ENCODE results near the gene ARHGEF10L.

ARHGEF10L gene

DNA sequence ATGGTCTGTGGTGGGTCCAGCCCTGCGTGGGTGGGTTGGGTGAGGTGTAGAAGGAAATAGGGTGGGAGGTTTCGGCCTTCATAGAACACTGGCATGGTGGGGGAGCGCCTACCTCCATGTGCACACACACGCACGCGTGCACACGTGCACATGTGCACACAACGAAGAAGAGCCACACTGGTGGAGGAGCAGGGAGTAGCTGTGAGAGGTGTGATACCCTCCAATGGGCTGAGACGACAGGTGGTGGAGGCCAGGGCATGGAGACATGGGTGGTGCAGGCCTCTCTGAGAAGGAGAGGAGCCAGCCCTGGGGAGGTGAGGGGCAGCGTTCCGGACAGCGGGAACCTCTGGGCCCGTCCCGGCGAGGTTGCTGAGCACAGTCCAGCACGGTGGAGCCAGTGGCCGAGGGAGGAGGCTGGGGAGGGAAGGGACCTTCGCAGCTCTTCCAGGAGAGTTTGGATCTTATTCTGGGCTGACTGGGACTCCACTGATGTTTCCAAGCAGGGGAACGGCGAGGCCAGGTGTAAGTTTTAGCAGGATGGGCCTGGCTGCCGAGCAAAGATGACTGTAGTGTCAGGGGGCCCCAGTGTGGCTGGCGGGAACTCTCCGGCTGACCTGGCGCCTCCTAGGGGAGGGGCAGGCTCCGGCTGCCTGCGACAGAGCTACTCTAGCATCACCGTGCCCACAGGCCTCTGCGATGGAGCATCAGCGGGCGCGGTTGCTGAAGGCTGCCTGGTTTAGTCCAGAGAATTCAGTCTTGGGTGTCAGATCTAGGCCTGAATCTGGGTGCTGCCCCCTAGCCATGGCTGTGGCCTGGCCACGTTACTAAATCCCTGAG is 107.2 kb downstream of the ARHGEF10L start:
- FAIRE-seq (no peak), DNase-seq (ENCODE audit: extremely low spot score, insufficient read length, low read depth) (no peak)

DNA sequence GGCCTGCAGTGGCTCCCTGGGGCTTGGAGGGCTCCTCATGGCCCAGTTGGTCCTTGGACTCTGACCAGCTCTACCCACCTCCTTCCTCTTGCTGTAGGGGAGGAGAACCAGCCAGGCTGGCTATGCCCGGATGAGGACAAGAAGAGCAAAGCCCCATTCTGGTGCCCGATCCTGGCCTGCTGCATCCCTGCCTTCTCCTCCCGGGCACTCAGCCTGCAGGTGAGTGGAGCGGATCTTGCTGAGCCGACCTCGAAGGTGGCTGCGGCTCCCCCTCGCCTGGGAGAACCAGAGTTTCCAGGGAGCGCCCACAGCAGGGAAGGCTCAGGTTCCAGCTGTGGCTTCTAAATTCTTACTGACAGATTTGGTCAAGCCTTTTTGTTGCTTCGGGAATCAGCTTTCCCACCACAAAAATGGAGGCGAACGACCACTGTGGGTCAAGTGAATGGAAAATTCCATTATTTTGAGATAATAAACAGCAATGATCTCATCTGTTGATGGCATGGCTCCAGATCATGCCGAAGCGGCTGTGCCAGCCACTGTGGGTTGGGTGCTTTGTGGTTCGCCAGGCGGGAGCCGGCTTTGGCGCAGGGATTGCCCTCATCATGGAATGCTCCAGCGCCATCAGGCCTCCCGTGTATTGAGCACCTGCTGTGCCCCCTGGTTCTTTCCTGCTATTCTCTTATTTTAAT is 109.1 kb downstream of the ARHGEF10L start:
- no peak for DNase-seq (ENCODE audit: extremely low spot score, insufficient read length, low read depth)
- FAIRE-seq: no peak

DNA sequence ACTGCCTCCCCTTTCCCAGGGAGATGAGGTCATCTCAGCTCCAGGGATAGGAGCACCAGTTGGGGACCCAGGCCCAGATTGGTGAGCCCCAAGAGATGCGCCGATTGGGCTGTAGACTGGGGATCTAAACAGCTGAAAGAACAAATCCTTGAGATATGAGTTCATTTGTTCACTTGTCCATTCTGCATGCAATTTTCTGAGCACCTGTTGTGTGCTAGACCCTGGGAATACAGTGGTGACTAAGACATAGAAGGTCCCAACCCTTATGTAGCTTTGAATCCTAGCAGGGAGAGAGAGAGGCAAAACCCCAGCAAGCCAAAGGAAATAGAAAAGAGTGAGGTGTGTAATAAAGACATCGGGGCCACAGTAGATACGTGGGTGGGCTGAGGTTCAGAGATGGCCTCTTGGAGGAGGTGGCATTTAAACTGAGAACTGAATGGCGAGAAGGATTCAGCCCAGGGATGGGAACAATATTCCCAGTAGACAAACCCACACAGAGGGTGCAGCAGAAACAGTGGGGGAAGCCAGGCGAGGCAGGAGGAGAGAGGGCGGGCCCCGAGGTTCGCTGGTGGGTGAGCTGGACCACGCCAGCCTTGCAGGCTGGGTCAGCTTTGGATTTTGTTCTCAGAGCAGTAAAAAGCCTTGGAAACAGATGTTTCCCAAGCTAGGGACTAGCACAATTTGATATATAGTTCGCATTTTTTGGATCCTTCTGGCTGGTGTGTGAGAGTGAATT is 110.0 kb downstream of the ARHGEF10L start:
- FAIRE-seq (no peak), DNase-seq (ENCODE audit: extremely low spot score, insufficient read length, low read depth) (no peak)

DNA sequence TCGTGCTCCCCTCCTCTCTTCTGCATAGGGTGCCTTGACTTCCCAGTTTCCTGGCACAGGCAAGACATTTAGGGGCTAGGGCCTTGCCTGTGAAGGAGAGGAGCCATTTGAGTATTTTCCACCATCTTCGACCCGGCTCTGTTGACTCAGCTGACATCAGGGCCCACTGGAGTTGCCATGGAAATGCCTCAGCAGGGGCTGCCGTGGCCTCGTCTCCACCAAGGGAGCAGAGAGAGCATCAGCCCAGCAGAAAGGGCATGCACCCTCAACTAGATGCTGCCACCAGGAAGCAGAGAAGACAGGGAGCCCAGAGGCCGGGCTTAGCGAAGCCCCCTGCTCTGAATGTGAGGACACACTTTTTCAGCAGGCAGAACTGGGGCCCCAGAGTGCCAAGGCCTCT is 113.8 kb downstream of the ARHGEF10L start:
- DNase-seq (ENCODE audit: extremely low spot score, insufficient read length, low read depth) (no peak), FAIRE-seq (no peak)

DNA sequence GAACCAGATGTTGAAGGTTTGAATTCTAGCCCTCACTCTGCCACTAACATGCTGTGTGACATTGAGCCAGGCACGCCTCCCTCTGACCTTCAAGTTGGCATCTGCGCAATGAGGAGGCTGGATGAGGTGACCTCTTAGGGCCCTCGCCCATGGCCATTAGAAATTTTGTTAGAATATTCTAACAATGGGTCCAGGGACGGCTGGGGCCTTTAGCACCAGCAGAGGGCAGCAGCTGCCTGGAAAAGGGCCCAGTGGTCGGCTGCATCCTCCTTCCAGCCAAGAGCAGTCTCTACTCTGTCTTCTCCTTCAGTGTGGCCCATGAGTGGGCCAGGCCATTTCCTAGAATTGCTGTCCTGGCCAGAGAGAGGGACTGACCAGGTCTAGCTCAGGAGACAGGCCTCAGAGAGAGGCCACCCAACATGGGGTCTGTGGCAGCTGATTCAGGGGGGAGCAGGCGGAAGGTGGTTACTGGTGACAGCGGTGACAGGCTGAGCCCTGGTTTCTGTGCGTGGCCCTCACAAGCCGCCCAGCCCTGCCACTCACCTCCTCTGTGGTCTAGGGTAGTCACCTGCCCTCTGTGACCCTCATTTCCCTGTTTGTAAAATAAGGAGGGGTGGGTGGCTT is 114.3 kb downstream of the ARHGEF10L start:
- no peak for FAIRE-seq

DNA sequence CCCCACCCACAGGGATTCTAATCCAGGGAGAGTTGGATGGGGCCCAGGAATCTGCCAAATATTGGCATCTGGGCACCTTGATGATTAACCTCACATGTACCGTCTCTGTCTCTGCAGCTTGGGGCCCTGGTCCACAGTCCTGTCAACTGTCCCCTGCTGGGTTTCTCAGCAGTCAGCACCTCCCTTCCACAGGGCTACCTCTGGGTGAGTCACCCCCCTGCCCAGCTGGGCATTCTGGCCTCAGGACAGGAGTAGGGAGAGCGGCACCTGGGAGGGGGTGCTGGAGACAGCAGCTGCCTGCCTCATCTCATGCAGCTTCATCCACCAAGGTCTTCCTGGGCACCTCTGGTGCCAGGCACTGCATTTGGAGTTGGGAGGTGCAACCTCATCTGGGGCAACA is 115.0 kb downstream of the ARHGEF10L start:
- FAIRE-seq (no peak), DNase-seq (ENCODE audit: extremely low spot score, insufficient read length, low read depth) (no peak)

More for the DNA sequence above, 114.3 kb downstream of the ARHGEF10L start:
- DNase-seq (ENCODE audit: extremely low spot score, insufficient read length, low read depth): peak; percentile 23

DNA sequence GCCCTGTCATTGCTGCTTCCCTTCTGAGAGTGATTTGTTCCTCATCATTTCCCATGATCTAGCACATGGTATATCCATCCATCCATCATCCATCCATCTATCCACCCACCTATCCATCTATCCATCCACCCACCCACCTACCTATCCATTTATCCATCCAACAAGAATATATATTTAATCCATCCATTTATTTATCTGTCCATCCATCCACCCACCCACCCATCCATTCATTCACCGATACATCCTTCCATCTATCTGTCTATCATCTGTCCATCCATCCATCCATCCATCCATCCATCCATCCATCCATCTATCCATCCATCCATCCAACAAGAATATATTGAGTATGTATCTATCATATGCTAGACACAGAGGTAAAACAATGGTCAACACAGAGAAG is 115.7 kb downstream of the ARHGEF10L start:
- FAIRE-seq (no peak), DNase-seq (ENCODE audit: extremely low spot score, insufficient read length, low read depth) (no peak)

DNA sequence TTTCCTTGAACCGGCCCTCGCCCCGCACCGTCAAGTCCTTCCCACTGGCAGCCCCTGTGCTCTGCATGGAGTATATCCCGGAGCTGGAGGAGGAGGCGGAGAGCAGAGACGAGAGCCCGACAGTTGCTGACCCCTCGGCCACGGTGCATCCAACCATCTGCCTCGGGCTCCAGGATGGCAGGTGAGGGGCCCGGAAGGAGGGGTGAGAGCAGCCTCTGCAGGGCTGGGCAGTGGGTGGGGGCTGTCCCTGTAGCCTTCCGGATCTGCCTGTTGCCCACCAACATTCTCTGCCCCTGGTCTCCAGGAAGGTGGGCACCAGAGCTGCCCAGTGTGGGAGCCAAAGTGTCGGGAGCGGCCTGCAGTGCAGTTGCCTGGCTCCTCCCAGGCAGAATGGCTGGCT is 116.4 kb downstream of the ARHGEF10L start:
- FAIRE-seq: no peak

DNA sequence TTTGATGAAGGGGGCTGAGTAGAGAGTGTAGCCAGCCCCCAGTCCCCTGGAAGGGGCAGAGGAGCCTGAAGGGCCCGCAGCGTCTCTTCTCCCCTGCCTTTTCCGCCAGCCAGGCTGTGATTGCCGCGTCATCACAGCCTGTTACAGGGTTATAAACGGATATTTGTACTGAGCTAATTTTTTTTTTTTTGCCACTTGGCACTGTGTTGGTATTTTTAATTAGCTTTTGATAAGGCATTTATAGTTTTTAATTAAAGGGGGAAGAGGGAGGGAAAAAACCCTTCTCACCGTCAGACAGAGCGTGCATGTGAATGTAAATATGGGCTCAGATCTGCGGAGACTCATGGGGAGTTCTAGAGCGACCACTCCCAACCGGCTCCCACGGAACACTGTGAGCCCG is 117.9 kb downstream of the ARHGEF10L start:
- no peak for DNase-seq (ENCODE audit: extremely low spot score, insufficient read length, low read depth)
- no peak for FAIRE-seq

More for the DNA sequence above, 116.4 kb downstream of the ARHGEF10L start:
- DNase-seq (ENCODE audit: extremely low spot score, insufficient read length, low read depth): no peak

DNA sequence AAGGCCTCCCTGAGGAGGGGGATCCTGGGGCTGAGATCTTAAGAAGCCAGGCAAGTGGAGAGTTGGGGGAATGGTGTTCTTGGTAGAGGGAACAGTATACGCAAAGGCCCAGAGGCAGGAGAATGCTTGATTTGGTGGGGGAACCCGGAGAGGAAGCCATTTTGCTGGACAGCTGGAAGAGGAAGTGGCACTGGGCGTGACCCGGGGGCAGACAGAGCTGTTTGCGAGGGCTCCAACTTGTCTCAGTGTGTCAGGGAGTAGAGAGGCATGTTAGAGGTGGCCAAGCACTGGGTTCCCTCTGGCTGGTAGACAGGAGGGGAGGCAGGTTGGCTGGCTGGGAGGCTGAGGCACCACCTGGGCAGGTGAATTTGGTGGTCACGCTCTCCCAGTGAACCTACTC is 119.3 kb downstream of the ARHGEF10L start:
- FAIRE-seq (no peak), DNase-seq (ENCODE audit: extremely low spot score, insufficient read length, low read depth) (no peak)

DNA sequence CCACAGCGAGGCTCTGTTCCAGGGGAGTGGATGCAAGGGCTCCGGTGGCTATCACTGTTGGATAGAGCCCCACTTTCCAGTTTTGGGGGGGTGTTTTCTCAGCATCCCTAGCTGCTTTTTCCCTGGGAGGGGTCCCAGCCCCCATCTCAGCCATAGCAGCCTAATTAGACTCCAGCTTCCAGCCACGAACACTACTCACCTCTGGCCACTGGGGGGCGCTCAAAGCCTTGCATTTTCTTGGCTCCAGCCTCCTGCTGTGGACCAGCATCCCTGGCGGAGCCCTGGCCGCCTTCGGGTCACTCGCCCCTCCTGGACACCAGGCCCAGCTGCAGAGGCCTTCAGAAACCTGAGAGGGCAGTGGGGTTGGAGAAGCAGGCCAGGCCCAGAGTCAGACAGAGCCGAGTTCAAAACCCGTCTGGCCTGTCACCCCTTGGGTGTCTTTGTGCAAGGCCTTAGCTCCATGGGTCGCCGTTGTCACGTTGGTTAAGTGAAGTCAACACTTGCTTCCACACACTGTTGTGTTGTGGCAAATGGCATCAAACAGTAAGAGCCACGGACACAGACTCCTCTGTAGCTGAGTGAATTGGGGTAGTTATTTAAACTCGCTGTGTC is 122.2 kb downstream of the ARHGEF10L start:
- no peak for FAIRE-seq

DNA sequence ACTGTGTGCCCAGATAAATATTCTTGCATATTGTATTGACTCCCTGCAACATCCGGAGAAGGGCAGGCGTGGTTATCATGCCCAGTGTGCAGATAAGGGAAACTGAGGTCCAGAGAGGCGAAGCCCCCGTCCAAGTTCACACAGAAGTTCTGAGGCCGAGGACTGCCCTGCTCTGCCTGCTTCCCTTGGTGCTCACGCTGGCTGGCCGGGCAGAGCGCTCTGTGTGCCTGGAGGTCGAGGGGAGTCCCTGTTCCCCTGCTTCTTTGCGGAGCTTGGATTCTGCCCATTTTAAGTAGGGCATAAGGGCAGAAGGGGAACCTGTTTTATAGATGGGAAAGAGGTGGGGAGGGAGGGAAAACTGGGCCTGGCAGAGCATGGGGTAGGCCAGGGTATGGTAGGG is 122.8 kb downstream of the ARHGEF10L start:
- no peak for FAIRE-seq

More for the DNA sequence above, 122.2 kb downstream of the ARHGEF10L start:
- peak; percentile 36 for DNase-seq (ENCODE audit: extremely low spot score, insufficient read length, low read depth)

DNA sequence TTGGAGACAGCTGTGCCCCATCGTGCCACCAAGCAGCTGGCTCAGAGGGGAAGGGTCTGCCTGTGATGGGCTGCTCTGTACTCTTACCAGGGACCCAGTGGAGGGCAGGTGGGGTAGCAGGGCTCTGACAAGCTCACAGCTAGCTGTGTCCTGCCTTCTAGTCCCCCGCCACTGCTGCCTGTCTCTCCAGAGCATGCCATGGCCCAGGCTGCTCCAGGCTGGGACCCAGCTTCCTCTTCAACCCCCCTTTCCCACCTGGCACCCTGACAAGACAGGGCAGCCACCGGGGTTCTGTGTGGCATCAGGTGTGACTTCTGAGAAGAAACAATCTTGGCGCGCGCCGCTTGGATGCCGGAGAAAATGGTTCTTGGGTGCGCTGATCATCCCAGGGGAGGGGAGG is 123.3 kb downstream of the ARHGEF10L start:
- no peak for FAIRE-seq
- DNase-seq (ENCODE audit: extremely low spot score, insufficient read length, low read depth): no peak

More for the DNA sequence above, 122.8 kb downstream of the ARHGEF10L start:
- no peak for DNase-seq (ENCODE audit: extremely low spot score, insufficient read length, low read depth)

DNA sequence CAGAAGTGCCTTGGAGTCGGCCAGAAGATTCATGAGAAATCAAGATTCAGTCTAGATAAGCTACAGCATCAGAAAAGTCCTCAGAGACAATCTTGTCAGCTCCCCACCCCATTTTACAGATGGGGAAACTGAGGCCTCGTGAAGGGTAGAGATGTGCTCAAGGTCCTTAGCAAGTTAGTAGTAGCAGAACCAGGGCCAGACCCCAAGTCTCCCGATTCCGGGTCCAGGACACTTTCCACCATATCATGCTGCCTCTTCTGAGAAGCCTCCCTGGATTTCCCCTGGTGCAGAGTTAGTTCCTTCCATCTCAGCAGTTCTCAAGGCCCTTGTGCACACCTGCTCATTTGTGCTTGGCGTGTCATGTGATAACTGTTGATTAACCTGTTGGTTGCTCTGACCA is 124.1 kb downstream of the ARHGEF10L start:
- DNase-seq (ENCODE audit: extremely low spot score, insufficient read length, low read depth) (no peak), FAIRE-seq (no peak)

DNA sequence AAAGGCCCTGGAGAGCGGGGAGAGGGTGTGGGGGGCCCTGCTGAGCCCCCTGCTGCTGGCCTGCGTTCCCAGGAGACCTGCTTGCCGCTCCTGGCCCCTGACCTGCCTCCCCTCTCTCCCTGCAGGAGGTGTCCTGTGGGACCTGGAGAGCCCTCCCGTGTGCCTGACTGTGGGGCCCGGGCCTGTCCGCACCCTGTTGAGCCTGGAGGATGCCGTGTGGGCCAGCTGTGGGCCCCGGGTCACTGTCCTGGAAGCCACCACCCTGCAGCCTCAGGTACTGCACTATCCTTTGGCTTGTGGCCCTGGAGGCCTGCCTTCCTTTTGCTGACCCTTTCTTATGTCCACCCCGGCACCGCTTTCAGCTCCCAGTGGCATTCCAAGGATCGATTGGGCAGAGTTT is 124.8 kb downstream of the ARHGEF10L start:
- FAIRE-seq (no peak), DNase-seq (ENCODE audit: extremely low spot score, insufficient read length, low read depth) (no peak)

DNA sequence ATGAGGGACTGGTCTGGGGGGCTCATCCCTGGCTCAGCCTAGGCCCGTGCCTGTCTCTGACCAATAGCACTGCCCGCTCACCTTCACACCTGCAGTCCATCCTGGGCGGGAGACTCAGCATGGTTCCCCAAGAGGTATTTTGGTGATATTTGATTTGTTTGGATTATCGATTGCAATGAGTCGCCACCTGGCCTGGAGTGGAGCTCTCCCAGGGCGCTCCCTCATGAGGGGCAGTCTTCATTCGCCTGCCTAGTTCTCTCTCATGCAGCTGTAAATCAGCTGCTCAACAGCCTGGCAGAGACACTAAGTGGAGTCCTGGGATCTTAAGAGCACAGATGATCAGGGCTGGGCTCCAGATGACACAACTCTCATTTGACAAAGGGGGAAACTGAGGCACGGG is 125.6 kb downstream of the ARHGEF10L start:
- FAIRE-seq: no peak
- no peak for DNase-seq (ENCODE audit: extremely low spot score, insufficient read length, low read depth)

DNA sequence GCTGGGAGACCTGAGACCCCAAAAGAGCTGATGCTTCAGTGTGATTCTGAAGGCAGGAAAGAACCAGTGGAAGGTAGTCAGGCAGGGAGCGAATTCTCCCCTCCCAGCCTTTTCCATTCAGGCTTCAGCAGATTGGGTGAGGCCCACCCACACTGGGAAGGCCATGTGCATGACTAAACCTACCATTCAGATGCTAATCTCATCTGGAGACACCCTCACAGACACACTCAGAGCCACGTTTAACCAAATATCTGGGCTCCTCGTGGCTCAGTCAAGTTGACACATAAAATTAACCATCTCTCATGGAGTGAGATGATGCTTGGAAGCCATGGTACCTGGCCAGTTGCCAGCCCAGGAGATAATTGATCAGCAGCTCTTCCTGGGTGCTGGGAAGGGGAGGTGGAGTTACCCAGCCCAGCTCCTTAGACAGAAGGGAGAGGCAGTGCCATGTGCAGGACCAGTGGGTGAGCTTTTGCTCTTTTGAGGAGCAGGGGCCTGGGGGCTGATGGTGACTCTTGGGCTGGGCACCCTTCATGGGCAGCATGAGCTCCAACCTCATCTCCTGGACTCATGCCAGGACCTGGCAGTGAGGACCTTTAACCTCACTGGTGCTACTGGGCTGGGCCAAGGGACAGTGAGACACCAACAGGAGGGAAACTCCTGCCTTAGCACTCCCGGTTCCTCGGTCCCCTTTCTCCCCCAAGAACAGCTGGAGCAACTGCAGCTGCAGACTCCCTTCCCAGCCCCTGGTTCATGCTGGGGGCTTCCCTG is 126.6 kb downstream of the ARHGEF10L start:
- DNase-seq (ENCODE audit: extremely low spot score, insufficient read length, low read depth) (no peak), FAIRE-seq (no peak)

DNA sequence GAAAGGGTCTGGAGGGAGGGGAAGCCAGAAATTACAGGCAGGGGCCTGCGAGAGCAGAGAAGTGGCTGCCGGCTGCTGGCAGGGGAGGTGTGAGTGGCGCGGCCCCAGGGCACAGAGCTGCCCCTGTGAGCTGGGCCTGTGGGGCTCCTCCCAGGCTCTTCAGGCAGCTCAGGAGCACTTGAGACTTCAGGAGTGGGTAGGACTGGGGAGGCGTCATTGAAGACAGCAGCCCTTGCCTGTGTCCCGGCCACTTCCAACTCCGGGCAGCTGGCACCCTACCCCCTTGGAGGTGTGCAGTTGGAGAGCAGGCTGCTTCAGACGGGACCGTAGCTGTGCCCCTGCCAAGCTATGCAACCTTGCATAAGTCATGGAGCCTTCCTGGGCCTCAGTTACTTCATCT is 128.1 kb downstream of the ARHGEF10L start:
- FAIRE-seq (no peak), DNase-seq (ENCODE audit: extremely low spot score, insufficient read length, low read depth) (no peak)

DNA sequence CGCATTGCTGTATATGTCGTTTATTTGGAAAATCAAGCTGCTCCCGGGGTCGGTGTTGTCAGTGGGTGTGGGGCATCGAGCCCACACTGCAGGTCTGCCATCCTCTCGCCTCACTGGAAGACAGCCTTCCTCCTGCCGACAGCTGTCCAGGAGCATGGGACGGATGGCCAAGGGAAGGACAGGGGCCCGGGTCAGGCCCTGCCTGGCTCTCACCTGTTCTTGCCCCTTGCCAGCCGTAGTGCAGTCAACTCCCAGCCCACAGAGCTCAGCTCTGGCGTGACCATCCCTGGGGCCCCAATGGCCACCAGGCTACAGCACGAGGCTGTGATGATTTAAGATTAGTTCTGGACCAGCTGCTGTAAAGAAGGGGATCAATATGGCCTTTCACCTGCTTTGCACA is 128.7 kb downstream of the ARHGEF10L start:
- no peak for FAIRE-seq

More for the DNA sequence above, 128.7 kb downstream of the ARHGEF10L start:
- no peak for DNase-seq (ENCODE audit: extremely low spot score, insufficient read length, low read depth)
